HFFc6 (cell line): Measurements from ENCODE around the gene PYM1. TPM values are rescaled to one million over a fixed set of nuclear protein-coding genes. Genes with fewer than 3 reads are reported as not detected.

ENCODE experiments used
- DNase-seq: peaks from one replicate; pipeline ENCODE4 v3.0.0-alpha.2; 2018
- H3K27ac Mint-ChIP-seq: 2 replicates; pipeline ENCODE4 v1.8.0; 2020; ENCODE audit warnings: mild to moderate bottlenecking, mixed read lengths
- H3K27me3 Mint-ChIP-seq: 2 replicates; pipeline ENCODE4 v1.8.0; 2021; ENCODE audit warnings: mild to moderate bottlenecking, moderate library complexity, mixed read lengths; ENCODE audit not compliant: insufficient read depth
- H3K36me3 Mint-ChIP-seq: 2 replicates; pipeline ENCODE4 v1.8.0; 2021; ENCODE audit warnings: low read depth, mixed read lengths
- H3K4me1 Mint-ChIP-seq: 2 replicates; pipeline ENCODE4 v1.8.0; 2020; ENCODE audit warnings: low read depth, mixed read lengths
- H3K4me3 Mint-ChIP-seq: 2 replicates; pipeline ENCODE4 v1.8.0; 2020; ENCODE audit warnings: mild to moderate bottlenecking, moderate library complexity, mixed read lengths
- H3K9me3 Mint-ChIP-seq: 2 replicates; pipeline ENCODE4 v1.8.0; 2020; ENCODE audit warnings: mild to moderate bottlenecking, mixed read lengths
- CTCF ChIP-seq: fragments of 200-600 bp; sonication (generic); IDR thresholded peaks from 2 replicates; pipeline ENCODE4 v1.5.0; 2021; ENCODE audit warnings: antibody characterized with exemption, mild to moderate bottlenecking
- total RNA-seq, 6 experiments: library from RNA; stranded (reverse); fragmentation: NEBNext Ultra II Directional; extraction: Animal tissue kit (Norgen Biotek cat#: 25700); gene quantifications; 2 replicates in 1 of 6; 3 replicates in 5 of 6; pipeline ENCODE4 v1.2.3, GENCODE V29; 2021

The PYM1 gene
- total RNA-seq, 6 experiments from 2014 or later, result 25.0 to 32.3 (median 28.3) TPM

GRCh38 chr12:55972042-55972441, 44.3 kb upstream of the PYM1 start:
- peak overlapping the region; percentile 61; the same call in 1 of the 2 replicates for H3K4me3 Mint-ChIP-seq
- no peak for TF ChIP-seq CTCF
- H3K27me3 Mint-ChIP-seq, result no peaks in the 10 kb centered on the region; the same call in 1 of the 2 replicates

GRCh38 chr12:55970775-55971174, 43.1 kb upstream of the PYM1 start:
- H3K4me3 Mint-ChIP-seq, result peak overlapping the region; percentile 7; the same call in 1 of the 2 replicates
- peaks cover 21% of the 10 kb centered on the region for H3K36me3 Mint-ChIP-seq
- no peak overlapping the region; the same call in 1 of the 2 replicates for H3K27ac Mint-ChIP-seq
- H3K27me3 Mint-ChIP-seq, result no peaks in the 10 kb centered on the region; the same call in 1 of the 2 replicates
- TF ChIP-seq CTCF, result no peak
- H3K4me1 Mint-ChIP-seq, result peaks cover 37% of the 10 kb centered on the region
- no peaks in the 10 kb centered on the region for H3K9me3 Mint-ChIP-seq
- DNase-seq, result no peak

More at GRCh38 chr12:55972042-55972441, 44.3 kb upstream of the PYM1 start:
- no peaks in the 10 kb centered on the region for H3K9me3 Mint-ChIP-seq
- H3K4me1 Mint-ChIP-seq, result peaks cover 35% of the 10 kb centered on the region
- DNase-seq, result peak; percentile 65
- H3K36me3 Mint-ChIP-seq, result peaks cover 21% of the 10 kb centered on the region
- H3K27ac Mint-ChIP-seq, result no peak overlapping the region

GRCh38 chr12:55969356-55969755, 41.7 kb upstream of the PYM1 start:
- no peaks in the 10 kb centered on the region for H3K9me3 Mint-ChIP-seq
- no peak for DNase-seq
- peaks cover 41% of the 10 kb centered on the region for H3K4me1 Mint-ChIP-seq
- no peaks in the 10 kb centered on the region; the same call in 1 of the 2 replicates for H3K27me3 Mint-ChIP-seq
- no peak overlapping the region for H3K4me3 Mint-ChIP-seq
- TF ChIP-seq CTCF, result no peak
- no peak overlapping the region for H3K27ac Mint-ChIP-seq
- H3K36me3 Mint-ChIP-seq, result peaks cover 17% of the 10 kb centered on the region

- H3K4me1 Mint-ChIP-seq, result peaks cover 41% of the 10 kb centered on the region
- H3K36me3 Mint-ChIP-seq, result peaks cover 13% of the 10 kb centered on the region
- H3K9me3 Mint-ChIP-seq, result no peaks in the 10 kb centered on the region
- peak within 1 kb of the TSS; percentile 91 for H3K27ac Mint-ChIP-seq
- peak within 1 kb of the TSS; percentile 97 for H3K4me3 Mint-ChIP-seq
- DNase-seq, result peak; percentile 60
- H3K27me3 Mint-ChIP-seq, result no peaks in the 10 kb centered on the region; the same call in 1 of the 2 replicates
- no peak for TF ChIP-seq CTCF
These were observed 39.0 kb upstream of the PYM1 start, which contains the start of gene CDK2 for GRCh38 chr12:55966408-55967281. TSS of gene CDK2 (plus strand) at chr12:55966830. CDS start at chr12:55967009, 179 bp downstream.

- no peak for TF ChIP-seq CTCF
- no peaks in the 10 kb centered on the region; the same call in none of the 2 replicates for H3K27me3 Mint-ChIP-seq
- H3K9me3 Mint-ChIP-seq, result no peaks in the 10 kb centered on the region
- no peak for DNase-seq
- peak within 1 kb of the TSS; percentile 97 for H3K4me3 Mint-ChIP-seq
- peaks cover 41% of the 10 kb centered on the region for H3K4me1 Mint-ChIP-seq
- H3K36me3 Mint-ChIP-seq, result peaks cover 6% of the 10 kb centered on the region; the same call in 1 of the 2 replicates
- H3K27ac Mint-ChIP-seq, result peak within 1 kb of the TSS; percentile 91
These were observed 38.3 kb upstream of the PYM1 start, which contains the start of gene PMEL for GRCh38 chr12:55965941-55966407. TSS of gene PMEL (minus strand) at chr12:55966042. CDS start at chr12:55966011, 31 bp downstream.
